Stimulated activated CD4-positive, alpha-beta T cell treated with anti-CD3 and anti-CD28 coated beads, Interleukin-4, amount 100 ng/mL, for 4 hours (primary cell): ENCODE results near the gene PRRT3.
"Not testable (repeated sequence)": the region's sequence is repeated elsewhere in the genome, so short reads cannot be mapped to it uniquely, and the experiment has no call there.

Source experiments
- DNase-seq, 2 experiments: peaks; one replicate each; pipeline ENCODE4 v3.0.0-alpha.2; 2020

The PRRT3 gene

DNA sequence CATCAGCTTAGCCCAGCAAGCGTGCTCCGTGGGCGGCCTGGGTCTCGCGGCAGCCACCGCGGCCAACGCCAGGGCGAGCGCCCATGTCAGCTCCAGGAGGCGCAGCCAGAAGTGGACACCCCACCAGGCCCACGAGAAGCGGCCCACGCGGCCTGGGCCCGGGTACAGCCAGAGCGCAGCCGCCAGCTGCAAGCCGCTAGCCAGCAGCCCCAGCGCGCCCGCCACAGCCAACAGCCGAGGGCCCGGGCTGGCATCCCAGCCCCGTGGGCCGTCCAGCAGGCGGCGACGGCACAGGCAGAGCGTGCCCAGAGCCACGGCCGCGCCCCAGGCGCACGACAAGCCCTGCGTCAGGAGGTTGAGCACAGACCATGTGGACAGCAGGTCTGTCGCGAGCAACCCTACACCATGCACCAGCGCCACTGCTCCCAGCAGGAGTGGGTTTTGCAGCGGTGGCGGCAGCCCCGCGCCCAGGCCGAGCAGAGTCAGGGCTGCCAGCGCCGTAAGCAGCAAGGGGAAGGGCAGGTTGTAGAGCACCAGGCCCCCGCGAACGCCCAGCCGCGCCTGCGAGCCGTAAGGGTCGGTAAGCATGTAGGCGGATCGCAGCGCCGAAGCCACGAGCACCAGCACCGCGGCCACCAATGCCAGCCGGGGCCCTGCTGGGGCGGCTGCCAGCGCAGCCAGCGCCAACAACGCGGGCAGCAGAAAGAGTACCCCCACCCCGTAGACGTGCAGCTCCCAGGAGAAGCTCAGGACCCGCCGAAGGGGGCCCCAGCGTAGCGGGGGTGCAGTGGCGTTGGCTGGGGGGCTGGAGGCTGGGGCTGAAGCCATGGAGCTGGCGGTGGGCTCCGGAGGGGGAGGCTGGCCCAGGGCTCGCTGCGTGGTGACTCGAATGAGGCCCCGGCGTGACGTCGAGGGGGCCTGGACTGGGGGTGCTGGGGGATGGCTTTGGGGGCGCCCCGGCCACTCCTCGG, 4.9 kb downstream of the PRRT3 start:
- DNase-seq, result no peak

DNA sequence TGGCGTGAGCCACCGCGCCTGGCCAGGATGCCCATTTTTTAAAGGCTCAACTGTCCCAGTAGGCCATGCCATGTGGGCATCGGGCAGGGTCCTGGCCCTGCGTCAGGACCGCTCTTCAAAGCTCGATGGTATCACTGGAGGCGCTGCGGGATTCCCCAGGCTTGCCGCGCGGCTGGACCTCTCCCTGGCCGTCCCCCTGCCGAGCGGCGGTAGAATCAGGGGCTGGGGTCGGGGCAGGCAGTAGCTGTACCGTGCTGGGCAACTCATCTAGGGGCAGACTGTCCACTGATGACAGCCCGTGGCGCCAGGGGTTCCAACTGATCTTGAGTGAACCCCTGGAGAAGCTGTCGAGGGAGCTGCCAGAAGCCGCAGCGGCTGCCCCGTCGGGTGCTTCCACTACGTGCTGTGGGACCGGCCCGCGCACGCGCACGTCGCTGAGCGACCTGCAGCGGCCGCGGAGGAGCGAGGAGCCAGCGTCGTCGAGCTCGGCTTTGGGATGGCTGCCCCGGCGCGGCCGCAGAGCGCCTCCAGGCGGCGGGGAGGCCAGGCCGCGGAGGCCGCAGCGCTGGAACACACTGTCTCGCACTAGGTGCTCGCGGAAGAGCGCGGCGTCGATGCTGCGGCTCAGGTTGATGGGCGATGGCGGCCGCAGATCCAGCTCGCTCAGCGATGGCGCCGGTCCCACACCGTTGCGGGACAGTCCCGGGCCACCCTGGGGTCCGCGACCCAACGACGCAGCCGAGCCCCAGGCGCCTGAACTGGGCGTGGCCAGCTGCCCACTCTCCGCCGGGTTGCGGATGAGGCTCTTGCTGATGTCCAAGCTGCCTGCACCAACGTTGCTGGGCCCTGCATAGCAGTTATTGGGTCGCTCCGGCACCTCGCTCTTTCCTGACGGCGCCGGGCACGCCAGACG, 5.8 kb downstream of the PRRT3 start:
- DNase-seq, result peak; percentile 73 to 79

DNA sequence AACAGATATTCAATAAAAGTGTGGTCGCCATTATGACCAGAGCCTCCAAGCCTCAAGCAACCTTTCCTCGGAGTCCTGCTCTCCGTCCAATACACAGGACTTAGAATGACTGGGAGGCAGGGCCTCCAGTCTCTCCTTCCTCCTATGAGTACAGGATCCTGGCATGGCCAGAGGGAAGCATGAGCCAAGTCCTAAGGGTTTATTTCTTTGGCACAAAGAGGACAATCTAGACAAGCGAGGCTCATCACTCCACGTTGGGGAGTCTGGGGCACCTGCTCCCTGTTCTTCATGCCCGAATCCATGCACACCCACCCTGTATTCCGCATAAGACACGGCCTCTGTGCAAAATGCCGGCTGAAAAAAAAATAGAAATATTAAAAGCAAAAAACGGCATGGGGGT, 6.8 kb downstream of the PRRT3 start:
- DNase-seq, result no peak

DNA sequence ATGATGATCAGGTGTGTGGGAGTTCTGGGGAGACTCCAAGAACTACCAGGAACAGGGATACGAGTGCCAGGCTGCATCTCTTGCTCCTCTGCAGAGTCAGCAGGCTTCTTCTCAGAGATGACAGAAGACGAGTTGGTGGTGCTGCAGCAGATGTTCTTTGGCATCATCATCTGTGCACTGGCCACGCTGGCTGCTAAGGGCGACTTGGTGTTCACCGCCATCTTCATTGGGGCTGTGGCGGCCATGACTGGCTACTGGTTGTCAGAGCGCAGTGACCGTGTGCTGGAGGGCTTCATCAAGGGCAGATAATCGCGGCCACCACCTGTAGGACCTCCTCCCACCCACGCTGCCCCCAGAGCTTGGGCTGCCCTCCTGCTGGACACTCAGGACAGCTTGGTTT, 7.9 kb downstream of the PRRT3 start:
- no peak for DNase-seq

DNA sequence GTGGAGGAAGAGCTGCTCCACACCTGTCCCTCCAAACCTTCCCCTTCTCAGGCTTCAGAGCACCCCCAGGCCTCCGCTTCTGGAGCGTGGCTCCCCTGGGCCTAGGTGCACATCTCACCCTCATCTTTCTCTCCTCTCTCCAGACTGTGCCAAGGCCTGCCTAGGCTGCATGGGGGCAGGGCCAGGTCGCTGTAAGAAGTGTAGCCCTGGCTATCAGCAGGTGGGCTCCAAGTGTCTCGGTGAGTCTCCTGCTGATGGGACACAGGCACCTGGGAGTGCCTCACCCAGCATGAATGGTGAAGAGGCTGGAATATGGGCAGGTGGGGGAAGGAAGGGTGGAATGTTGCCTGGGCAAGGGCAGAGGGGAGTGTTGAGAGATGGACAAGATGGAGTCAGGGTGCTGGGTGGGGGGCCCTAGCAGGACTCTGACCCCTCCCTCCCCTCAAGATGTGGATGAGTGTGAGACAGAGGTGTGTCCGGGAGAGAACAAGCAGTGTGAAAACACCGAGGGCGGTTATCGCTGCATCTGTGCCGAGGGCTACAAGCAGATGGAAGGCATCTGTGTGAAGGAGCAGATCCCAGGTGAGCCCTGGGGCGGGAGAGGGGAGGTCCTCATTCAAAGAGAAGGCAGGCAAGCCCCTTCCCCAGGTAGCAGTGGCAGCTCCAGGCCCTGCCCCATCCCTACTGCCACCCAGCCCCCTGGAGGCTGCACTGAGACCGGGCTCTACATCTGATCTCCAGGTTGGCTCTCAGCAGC, 9.1 kb downstream of the PRRT3 start:
- DNase-seq, result no peak

DNA sequence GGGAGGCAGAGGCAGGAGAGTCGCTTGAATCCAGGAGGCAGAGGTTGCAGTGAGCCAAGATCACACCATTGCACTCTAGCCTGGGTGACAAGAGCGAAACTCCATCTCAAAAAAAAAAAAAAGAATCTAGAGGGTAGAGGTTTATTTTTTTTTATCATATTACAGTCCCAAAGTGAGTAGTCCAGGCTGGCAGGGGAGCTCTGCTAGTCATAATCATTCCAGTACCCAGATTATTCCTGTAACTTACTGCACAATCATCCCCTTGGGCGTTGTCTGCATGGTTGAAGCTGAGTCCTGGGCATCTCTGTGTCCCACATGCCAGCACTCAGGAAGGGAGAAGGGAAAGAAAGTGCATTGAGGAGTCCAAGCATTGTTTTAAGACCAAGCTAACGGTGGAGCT, 10.0 kb downstream of the PRRT3 start:
- DNase-seq, result no peak

DNA sequence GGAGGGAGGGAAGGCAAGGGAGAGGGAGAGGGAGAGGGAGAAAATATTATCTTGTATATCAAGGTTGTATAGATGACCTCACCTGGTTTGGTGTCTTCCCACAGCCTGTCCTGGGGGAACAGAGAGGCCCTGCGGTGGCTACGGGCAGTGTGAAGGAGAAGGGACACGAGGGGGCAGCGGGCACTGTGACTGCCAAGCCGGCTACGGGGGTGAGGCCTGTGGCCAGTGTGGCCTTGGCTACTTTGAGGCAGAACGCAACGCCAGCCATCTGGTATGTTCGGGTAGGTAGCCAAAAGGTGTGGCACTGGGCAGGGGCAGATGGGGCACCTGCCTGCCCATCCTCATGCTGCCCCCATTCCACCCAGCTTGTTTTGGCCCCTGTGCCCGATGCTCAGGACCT, 11.5 kb downstream of the PRRT3 start:
- DNase-seq, result no peak

DNA sequence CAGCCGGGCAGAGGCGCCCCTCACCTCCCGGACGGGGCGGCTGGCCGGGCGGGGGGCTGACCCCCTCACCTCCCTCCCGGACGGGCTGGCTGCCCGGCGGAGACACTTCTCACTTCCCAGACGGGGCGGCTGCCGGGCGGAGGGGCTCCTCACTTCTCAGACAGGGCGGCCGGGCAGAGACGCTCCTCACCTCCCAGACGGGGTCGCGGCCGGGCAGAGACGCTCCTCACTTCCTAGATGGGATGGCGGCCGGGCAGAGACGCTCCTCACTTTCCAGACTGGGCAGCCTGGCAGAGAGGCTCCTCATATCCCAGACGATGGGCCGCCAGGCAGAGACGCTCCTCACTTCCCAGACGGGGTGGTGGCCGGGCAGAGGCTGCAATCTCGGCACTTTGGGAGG, 12.3 kb downstream of the PRRT3 start:
- DNase-seq, result not testable (repeated sequence)

DNA sequence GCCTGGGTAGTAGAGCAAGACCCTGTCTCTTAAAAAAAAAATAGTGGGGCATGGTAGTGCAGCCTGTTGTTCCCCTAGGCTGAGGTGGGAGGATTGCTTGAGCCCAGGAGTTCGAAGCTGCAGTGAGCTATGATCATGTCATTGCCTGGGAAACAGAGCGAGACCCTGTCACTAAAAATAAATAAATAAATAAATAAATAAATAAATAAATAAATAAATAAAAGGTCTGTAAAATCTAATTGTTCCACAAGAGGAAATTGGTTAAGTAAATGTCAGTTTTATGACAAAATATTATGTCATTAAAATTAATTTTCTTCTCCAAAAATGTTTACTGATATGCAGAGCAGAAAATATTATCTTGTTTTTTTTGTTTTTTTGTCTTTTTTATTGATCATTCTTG, 13.2 kb downstream of the PRRT3 start:
- DNase-seq, result no peak

DNA sequence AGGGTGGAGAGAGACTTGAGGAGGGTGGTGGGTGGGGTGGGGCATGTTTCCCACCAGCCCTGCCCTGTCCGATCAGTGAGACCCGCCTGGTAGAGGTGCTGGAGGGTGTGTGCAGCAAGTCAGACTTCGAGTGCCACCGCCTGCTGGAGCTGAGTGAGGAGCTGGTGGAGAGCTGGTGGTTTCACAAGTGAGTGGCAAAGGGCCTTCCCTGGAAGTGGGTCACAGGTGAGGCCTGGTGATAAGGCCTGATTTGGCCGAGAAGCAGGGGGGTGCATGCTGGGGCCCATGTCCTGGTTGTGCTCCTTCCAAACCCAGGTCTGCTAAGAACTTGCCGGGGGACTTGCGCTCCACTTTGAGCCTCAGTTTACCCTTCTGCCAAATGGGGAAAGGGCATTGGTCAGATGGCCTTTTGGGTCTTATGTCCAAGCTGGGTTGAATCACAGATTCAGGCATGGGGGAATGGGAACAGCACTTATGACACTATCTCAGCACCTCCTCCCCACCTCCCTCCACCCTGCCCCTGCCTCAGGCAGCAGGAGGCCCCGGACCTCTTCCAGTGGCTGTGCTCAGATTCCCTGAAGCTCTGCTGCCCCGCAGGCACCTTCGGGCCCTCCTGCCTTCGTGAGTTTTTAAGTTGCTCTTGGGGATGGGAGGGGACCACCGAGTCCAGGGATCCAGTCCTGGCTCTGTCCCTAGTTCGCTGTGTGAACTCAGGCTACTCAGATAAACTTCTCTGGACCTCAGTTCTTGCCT, 14.5 kb downstream of the PRRT3 start:
- DNase-seq, result no peak

DNA sequence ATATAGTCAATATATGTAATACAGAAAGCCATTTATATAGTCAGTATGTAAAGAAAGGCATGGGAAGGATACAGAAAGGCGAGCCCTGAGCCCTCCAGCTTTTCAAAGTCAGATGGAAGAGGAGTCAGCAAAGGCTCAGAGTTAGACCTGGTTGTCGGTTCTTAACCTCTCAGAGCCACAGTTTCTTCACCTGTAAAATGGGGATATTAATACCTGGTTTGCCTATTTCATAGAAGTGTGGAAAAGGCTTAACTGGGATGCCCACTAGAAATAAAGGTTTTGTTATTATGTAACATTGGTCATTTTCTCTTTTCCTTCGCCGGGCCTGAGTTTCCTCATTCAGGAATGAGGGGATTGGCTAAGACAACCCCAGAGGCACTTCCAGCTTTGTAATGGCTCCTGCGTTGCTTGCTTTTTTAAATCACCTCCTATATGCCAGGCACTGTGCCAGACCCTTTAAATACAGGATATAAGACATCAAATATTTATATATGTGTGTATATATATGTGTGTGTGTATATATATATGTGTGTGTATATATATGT, 16.2 kb downstream of the PRRT3 start:
- DNase-seq, result no peak

DNA sequence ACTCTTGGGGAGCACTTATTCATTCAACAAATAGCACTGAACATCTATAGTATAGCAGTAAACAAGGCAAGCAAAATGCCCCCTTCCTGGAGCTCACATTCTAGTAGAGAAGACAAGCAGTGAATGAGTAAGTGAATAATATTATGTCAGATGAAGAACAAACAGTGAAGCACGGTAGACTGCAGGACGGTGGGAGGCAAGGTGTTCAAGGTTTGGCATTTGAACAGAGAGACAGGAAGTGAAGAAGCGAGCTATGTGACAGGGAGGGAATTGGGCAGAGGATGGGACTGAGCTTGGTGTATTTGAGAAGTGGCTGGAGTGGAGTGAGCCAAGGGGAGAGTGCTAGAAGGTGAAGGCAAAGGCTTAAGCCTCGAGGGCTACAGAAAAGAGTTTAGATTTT, 17.2 kb downstream of the PRRT3 start:
- DNase-seq, result no peak

DNA sequence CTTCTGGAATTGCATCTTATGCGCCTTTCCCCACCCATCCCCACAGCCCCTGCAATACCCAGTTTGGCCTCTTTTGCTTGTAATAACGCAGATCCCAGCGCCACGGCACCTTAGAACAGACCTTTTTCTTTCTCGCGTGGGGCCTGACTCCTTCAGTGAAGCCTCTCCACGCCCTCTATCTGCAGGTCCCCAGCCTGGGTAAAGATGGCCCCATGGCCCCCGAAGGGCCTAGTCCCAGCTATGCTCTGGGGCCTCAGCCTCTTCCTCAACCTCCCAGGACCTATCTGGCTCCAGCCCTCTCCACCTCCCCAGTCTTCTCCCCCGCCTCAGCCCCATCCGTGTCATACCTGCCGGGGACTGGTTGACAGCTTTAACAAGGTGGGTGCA, 18.0 kb downstream of the PRRT3 start:
- DNase-seq, result no peak

DNA sequence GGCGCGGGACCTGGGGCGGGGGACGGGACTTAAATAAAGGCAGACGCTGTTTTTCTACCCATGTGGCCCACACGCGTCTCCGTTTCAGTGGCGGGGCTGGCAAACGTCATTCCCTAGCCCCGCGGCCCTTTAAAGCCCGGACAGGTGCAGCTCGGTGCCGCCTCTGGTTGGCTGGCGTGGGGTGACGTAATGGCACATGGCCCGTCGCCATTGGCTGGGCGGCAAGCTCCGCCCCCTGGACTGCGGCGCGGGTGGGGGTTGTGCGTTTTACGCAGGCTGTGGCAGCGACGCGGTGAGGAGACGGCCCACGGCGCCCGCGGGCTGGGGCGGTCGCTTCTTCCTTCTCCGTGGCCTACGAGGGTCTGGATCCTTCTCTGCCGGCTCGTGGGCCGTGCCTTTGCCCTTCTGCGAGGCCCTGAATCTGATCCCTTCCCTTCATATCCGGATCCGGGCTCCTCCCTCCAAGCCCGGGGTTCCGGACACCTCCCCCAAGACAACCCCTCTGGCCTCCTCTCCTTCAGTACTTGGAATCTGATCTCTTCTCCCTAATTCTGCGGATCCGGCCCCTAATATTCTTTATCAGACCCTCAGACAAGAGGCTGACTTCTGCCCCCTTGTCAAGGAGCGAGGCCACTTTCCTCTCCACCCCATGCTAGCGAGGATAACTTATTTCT, 18.5 kb downstream of the PRRT3 start, which contains the start of gene CRELD1:
Gene CRELD1 (plus strand): TSS at position 274 of the 674 bp plus-strand sequence. CDS start 605 bp downstream, outside the sequence.
- peak; percentile 96 to 98 for DNase-seq

DNA sequence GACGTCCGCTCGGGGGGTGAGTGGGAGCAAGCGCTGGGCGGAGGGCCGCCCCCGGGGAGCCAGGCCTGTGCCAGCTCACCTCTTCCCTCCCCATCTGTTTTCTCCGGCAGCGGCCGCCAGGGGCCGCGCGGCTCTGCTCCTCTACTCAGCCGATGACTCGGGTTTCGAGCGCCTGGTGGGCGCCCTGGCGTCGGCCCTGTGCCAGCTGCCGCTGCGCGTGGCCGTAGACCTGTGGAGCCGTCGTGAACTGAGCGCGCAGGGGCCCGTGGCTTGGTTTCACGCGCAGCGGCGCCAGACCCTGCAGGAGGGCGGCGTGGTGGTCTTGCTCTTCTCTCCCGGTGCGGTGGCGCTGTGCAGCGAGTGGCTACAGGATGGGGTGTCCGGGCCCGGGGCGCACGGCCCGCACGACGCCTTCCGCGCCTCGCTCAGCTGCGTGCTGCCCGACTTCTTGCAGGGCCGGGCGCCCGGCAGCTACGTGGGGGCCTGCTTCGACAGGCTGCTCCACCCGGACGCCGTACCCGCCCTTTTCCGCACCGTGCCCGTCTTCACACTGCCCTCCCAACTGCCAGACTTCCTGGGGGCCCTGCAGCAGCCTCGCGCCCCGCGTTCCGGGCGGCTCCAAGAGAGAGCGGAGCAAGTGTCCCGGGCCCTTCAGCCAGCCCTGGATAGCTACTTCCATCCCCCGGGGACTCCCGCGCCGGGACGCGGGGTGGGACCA, 19.2 kb downstream of the PRRT3 start:
- DNase-seq, result peak; percentile 88 to 93

DNA sequence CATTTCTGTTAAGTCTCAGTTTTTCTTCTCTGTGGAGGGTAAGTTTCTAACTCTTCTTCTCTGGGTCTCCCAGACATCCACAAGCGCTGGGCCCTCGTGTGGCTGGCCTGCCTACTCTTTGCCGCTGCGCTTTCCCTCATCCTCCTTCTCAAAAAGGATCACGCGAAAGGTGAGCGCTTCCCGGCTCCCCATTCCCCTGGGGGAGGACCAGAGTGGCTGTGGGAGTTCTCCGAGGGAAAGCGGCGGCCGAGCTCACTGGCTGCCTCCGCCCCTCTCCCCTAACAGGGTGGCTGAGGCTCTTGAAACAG, 19.7 kb downstream of the PRRT3 start:
- no peak for DNase-seq

DNA sequence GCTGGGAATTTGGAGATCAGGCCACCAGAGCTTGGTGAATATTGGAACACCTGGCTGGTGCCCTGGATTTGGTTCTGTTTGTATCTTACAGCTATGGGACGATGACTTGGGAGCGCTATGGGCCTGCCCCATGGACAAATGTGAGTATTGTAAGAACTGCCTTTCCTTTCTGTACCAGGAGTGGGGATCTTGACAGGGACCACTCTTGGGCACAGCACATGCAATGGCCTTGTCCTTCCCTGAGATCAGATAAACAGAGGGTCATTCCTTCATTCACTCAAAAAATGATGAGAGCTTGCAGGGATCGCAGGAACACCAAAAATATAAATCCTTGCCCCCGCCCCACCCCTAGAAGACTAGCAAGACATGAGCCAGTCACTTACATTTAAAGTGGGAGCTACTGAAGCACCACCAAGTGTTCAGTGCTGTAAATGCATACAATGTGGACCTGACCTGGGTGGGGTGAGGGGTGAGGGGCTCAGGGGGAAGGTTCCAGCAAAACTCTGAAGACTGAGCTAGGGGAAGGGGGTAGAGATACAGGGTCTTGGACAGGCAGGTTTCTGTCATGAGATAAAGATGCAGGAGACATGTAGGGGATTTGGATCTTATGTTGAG, 21.3 kb downstream of the PRRT3 start:
- DNase-seq, result no peak

DNA sequence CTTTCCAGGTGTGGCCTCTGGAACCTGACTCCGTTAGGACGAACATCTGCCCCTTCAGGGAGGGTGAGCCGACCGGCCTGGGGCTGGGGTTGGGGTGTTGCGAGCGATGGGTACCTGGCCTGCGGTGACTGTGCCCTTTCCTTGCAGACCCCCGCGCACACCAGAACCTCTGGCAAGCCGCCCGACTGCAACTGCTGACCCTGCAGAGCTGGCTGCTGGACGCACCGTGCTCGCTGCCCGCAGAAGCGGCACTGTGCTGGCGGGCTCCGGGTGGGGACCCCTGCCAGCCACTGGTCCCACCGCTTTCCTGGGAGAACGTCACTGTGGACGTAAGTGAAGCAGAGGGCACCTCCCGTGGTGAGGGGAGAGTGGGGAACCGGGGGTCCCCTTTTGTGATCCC, 24.1 kb downstream of the PRRT3 start:
- no peak for DNase-seq

DNA sequence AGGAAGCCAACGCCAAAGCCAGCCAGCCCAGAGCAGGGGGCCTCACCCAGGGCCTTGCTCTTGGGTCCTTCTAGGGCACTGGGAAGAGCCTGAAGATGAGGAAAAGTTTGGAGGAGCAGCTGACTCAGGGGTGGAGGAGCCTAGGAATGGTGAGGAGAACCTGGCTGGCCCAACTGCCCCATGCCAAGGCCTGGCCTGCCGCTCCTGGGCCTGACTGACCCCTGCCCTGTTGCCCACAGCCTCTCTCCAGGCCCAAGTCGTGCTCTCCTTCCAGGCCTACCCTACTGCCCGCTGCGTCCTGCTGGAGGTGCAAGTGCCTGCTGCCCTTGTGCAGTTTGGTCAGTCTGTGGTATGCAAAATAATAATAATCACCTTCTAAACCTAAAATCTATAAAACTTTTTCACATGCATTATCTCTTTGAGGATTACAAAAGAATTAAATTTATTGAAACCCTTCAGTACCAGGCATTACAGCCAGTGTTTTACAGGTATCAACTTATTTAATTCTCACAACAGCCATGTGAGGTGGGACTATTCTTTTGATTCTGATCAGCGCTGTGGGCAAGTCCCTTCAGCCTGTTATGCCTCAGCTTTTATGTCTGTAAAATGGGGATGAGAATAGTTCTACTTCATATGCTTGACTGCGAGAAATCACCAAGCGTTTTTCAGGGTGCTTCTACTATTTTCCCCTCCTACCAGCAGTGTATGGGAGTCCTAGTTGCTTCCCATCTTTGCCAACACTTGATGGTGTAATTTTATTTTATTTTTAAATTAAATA, 33.8 kb downstream of the PRRT3 start:
- no peak for DNase-seq
